Erythroblast (primary cell): Measurements from ENCODE around the gene LY9.
"Not testable (repeated sequence)": the region's sequence is repeated elsewhere in the genome, so short reads cannot be mapped to it uniquely, and the experiment has no call there.

Source experiments
- DNase-seq, 2 experiments: peaks; one replicate each; lab custom pipeline; 2025; lab: John Stamatoyannopoulos, UW
- GATA1 ChIP-seq: IDR thresholded peaks from 2 replicates; pipeline ENCODE4 v1.6.1; 2011; ENCODE audit warnings: low read depth, mild to moderate bottlenecking, control low read depth, low read length, moderate library complexity
- POLR2A ChIP-seq: IDR thresholded peaks from 2 replicates; pipeline ENCODE4 v1.6.1; 2011; ENCODE audit warnings: mild to moderate bottlenecking, low read length

The LY9 gene

GRCh38 chr1:160779626-160780397, 16.2 kb upstream of the LY9 start:
- peak; percentile 59 to 63 for DNase-seq
- TF ChIP-seq POLR2A (no peak), GATA1 (no peak)

DNA sequence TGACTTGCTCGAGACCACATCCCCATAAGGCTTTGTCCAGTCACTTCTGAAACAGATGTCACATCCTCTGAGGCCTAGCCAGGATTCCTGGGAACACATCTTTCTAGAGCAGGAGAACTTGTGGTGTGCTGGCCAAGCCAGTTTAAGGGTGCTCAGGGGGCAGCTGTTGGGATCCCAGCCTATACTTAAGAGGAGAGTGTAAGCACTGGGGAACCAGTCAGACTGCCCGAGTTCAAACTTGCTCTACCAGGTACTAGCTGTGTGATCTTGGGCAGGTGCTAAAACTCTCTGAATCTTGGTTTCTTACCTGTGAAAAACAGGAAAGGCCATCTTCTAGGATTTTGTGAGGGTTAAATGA, 15.6 kb upstream of the LY9 start:
- no peak for DNase-seq
- TF ChIP-seq POLR2A, result no peak

DNA sequence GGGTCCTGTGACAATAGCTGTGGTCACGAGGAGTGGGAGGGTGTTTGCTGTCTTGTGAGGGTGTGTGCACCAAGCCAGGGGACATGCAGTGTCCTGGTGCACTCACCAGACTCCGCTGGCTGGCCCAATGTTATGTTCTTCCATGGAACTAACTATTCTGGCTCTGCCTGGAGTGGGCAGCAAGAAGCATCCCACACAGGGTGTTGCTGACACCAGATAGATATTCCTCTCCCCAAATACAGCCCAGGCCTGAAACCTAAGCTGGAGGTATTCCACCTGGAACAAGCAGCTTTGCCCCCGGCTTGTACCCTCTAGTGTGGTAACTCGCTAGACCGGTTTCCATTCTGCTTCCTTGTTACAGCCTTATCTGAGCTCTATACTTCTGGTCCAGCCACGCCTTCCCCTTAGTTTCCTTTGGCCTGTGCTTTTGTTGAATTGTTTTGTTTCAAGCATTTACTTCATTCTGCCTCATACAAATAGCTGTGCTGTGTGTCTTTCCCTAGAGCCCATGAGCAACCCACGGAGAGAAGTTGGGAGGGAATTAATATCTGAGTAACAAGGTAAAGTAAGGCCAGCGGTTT, 14.7 kb upstream of the LY9 start:
- TF ChIP-seq GATA1 (no peak), POLR2A (no peak)
- no peak for DNase-seq

- TF ChIP-seq POLR2A (no peak), GATA1 (no peak)
- no peak for DNase-seq
Measured at GRCh38 chr1:160781914-160782689, 13.9 kb upstream of the LY9 start.

- DNase-seq, result not testable (repeated sequence)
Measured at GRCh38 chr1:160782988-160783765, 12.8 kb upstream of the LY9 start.

DNA sequence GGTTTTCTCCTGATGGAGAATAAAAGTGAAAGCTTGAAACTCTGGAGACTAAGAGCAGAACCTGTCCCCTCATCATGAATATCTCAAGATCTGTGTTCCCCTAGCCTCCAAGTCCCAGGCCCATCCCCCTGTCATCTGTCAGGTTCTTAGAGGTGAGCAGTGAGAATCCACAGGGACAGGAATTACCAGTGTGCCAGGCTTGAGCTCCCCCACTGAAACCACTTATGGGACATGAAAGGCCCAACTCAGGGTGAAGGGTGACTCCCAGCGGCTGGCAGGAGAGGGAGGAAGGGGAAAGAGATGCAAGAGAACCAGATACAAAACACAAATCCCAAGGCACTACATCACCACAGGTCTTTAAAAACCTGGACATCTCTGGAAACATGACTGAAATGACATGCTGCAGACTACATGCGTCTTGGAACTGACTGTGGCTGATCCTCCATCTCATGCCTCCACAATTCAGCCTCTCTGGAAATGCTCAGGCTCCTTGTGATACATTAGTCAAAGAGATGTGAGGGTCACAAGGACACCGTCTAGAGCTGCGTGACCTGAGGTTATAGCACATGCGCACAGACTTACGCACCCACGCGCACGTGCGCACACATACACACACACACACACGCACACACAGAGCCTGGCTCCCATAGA, 6.8 kb upstream of the LY9 start:
- TF ChIP-seq POLR2A (no peak), GATA1 (no peak)
- DNase-seq, result no peak

DNA sequence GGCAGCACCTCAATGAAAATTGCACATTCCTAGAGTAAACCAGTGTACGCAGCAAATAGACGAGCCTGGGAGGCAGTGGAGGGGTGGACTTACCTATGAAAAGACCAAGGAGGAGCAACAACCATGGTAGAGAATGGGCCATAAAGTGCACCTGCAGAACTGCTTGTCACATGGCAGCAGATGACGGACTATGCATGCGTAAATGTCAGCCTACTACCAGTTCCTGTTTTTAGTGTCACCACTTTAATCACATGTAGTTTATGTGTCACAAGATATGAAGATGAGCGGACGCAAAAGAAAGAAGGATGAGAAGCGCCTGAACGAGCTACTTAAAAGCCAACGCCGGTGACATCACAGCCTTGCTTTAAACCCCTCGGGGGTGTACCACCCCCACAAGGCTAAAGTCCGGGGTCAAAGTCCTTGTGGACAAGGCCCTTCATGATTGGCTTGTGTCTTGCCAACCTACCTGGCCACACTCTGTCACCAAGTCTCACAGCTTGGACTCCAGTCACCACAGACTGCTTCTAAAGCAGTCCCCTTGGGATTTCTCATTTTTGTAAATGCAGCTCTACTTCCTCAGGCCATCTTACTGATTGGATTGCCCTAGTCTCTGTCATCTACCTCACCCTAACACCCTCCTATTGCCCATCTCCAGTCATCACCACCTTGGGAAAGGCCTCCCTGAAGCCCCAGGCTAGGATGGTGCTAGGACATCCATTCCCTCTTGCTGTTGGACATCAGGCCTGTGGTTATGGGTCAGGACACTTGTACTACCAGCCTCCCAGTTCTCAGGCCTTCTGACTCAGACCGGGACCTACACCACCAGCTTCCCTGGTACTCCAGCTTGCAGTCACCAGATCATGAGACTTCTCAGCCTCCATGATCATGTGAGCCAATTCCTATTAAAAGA, 6.0 kb upstream of the LY9 start:
- no peak for DNase-seq
- TF ChIP-seq POLR2A, result no peak
- no peak for TF ChIP-seq GATA1

DNA sequence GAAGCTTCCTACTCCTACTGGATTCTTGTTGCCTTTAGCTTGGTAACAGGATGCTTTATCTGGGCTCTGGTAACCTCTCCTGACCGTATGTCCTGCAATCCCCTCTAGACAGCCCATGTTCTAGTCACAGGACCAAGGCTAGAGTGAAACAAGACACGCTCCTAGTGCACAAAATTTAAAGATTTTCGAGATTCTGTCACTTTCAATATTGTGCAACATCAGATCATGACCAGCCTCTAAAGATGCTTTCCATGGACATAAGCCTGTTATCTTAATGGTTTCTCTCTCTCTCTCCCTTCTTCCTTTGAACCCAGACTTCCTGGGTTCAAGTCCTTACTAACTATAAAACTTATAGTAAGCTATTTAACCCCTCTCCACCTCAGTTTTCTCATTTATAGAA, 1.6 kb upstream of the LY9 start:
- DNase-seq, result no peak
- TF ChIP-seq GATA1 (no peak), POLR2A (no peak)

GRCh38 chr1:160797271-160797709, 1.3 kb downstream of the LY9 start:
- no peak for DNase-seq

GRCh38 chr1:160797861-160798273, 1.9 kb downstream of the LY9 start:
- TF ChIP-seq POLR2A, result no peak
- TF ChIP-seq GATA1, result no peak
- no peak for DNase-seq

More at GRCh38 chr1:160797271-160797709, 1.3 kb downstream of the LY9 start:
- TF ChIP-seq GATA1, result no peak
- no peak for TF ChIP-seq POLR2A

- no peak for TF ChIP-seq POLR2A
- no peak for TF ChIP-seq GATA1
- no peak for DNase-seq
Measured at GRCh38 chr1:160798439-160798838, 2.5 kb downstream of the LY9 start.

GRCh38 chr1:160799641-160800040, 3.7 kb downstream of the LY9 start:
- no peak for TF ChIP-seq GATA1
- no peak for TF ChIP-seq POLR2A
- DNase-seq, result no peak
